RWPE1 (cell line): ENCODE data around the gene ESPNL.
A peak's percentile ranks its signal among the peaks of the same experiment; 100 is the strongest.

ENCODE experiments used
- CTCF ChIA-PET: fragments of 350-600 bp; sonication (Branson Sonifier 250); formaldehyde crosslinking; extraction: SDS; loops from one replicate; lab custom pipeline; 2021; lab: Yijun Ruan, JAX
- POLR2A ChIA-PET: fragments of 400-600 bp; formaldehyde crosslinking; extraction: SDS; loops from one replicate; lab custom pipeline; 2020; ENCODE audit warnings: antibody characterized with exemption; ENCODE audit not compliant: low non-redundant PET; lab: Yijun Ruan, JAX
- DNase-seq: peaks from one replicate; pipeline ENCODE4 v3.0.0; 2012; ENCODE audit warnings: low spot score
- H3K27ac ChIP-seq: fragments of 450-650 bp; 2 replicates; pipeline ENCODE4 v1.5.1; 2017
- CTCF ChIP-seq: fragments of 450-650 bp; conservative IDR thresholded peaks from 2 replicates; pipeline ENCODE4 v1.5.1; 2017; ENCODE audit warnings: low read depth, mild to moderate bottlenecking

The ESPNL gene

GRCh38 chr2:238141541-238142318 lies 41.6 kb downstream of the ESPNL start:
- peak; percentile 70 for DNase-seq
- H3K27ac ChIP-seq, result peak overlapping the region; percentile 71
- CTCF ChIA-PET, result interaction anchor here (0.5 to 1.8 kb wide), 6 partner anchors 12 to 283 kb away, joined by 3 to 7 read pairs (median 4); partner anchors contain the start of gene ERFE
- POLR2A ChIA-PET, result interaction anchor here (1.1 kb wide), 1 partner anchor 19 kb away, joined by 3 read pairs; no protein-coding TSS in a partner anchor
- TF ChIP-seq CTCF, result no peak

DNA sequence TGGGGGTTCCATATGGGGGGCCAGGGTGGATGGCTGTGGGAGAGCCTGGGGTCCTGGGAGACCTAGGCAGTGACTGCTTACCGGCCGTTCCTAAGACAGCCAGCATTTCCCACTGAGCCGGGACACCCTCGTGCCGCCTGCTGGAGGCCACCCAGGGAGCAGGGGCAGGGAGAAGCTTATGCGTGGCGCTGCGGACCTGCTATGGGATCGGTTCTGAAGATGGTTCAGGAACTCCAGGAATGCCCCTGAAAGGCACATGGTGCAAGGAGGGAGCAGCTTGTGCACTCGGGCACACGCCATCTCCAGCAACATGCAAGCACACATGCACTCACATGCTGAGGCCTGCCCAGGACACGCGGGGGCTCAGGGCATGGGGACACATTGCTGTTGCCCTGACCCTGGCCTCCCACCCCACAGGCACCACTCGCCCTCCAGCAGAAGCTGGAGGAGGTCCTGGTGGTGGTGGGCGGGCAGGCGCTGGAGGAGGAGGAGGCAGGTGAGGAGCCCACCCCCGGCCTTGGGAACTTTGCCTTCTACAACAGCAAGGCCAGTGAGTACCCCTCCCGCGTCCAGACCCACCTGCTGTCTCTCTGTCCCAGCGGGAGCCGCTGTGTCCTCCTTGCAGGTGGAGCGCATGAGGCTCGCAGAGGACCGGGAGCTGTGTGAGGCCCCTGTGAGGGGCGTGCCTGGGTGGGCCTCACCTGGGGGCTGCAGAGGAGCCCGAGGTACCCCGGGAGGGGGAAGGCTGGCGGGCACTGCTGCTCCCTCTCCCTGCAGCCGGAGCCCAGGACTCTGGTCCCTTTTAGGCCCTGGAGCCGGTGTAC lies 42.5 kb downstream of the ESPNL start:
- TF ChIP-seq CTCF, result no peak
- no peak for DNase-seq
- CTCF ChIA-PET, result interaction anchor here (0.7 to 1.8 kb wide), 6 partner anchors 12 to 284 kb away, joined by 3 to 4 read pairs (median 3); partner anchors contain the start of gene ERFE
- POLR2A ChIA-PET, result interaction anchor here (1.1 kb wide), 1 partner anchor 19 kb away, joined by 3 read pairs; no protein-coding TSS in a partner anchor
- H3K27ac ChIP-seq, result peak overlapping the region; percentile 71

DNA sequence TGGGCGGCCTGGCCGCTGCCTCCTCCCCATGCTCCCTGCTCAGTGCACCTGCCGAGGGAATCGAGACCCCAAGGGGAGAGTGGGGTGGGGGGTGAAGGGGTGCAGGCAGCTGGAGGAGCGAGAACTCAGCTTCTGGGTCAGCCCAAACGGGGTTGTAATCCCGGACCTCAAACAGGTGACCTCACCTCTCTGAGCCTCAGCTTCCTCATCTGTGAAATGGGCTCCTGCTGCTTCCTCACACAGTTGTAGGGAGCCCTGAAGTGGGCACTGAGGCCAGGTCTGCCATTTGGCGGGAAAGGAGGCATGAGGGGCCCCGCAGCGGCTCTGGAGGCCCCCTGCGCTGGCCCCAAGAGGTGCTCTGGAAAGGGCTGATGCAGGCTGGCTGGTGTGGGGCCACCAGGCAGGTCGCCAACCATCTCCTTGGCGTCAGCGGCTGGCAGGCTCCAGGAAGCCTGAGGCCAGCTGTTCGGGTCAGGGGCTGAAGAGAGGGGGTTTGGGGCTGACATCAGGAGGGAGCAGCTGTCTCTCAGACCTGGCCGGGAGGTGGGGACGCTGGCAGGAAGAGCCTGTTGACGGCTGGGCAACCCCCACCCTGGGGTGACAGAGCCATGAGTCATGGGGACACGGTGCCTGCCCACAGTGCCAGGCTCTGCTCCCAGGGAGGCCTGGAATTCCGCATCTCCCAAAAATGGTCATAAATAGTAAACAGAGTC lies 43.3 kb downstream of the ESPNL start:
- no peak for TF ChIP-seq CTCF
- peak overlapping the region; percentile 71 for H3K27ac ChIP-seq
- POLR2A ChIA-PET, result interaction anchor here (0.6 kb wide), 1 partner anchor 409 kb away, joined by 6 read pairs; no protein-coding TSS in a partner anchor
- CTCF ChIA-PET, result interaction anchor here (0.6 to 1.8 kb wide), 4 partner anchors 16 to 285 kb away, joined by 3 to 4 read pairs (median 4); no protein-coding TSS in a partner anchor
- DNase-seq, result peak; percentile 74

DNA sequence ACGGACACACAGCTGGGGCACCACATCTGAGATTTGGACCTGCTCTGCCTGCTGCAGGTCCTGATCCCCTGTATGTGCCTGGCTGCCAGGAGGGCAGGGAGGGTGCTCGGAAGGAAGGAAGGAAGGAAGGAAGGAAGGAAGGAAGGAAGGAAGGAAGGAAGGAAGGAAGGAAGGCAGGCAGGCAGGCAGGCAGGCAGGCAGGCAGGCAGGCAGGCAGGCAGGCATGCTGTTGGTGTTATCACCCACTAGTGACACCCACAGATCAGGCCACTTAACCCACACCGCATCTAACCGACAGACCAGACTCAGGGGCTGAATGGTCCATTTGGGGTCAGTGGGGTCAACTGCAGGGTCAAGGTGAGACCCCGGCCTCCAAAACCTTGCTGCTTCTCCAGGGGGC lies 44.1 kb downstream of the ESPNL start:
- no peak for TF ChIP-seq CTCF
- DNase-seq, result no peak
- ChIA-PET CTCF (interaction anchor here (0.9 kb wide), 1 partner anchor 286 kb away, joined by 4 read pairs; no protein-coding TSS in a partner anchor), POLR2A (interaction anchor here (0.6 kb wide), 1 partner anchor 408 kb away, joined by 6 read pairs; no protein-coding TSS in a partner anchor)
- H3K27ac ChIP-seq, result peak overlapping the region; percentile 71

GRCh38 chr2:238145046-238145445 lies 44.9 kb downstream of the ESPNL start:
- DNase-seq, result no peak
- ChIA-PET POLR2A (no interaction called here), CTCF (no interaction called here)
- TF ChIP-seq CTCF, result no peak
- H3K27ac ChIP-seq, result peak overlapping the region; percentile 71
